DMS 273 (cell line): Measurements from ENCODE around the gene DNAH9.

ENCODE experiments used
- DNase-seq: peaks from one replicate; lab custom pipeline; 2025; ENCODE audit not compliant: unreplicated experiment; lab: John Stamatoyannopoulos, UW

DNAH9 gene

DNA sequence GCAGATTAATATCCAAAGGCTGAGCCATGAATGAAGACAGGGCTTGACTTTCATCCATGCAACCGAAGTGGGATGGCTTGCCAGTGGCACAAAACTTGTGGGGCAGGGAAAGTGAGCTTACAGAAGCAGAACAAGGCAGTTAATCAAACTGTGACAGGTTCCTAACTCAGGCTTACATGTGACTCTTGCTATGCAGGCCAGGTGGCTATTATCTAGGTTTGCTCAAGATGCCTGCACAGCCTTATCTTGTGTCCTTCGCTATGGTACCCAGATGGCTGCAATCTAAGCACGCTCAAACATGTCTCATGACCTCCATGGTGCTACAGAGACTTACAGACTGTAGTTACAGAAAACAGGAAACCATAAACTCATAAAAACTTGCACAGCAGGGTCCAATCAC lies 8.6 kb upstream of the DNAH9 start:
- DNase-seq = peak; percentile 62

DNA sequence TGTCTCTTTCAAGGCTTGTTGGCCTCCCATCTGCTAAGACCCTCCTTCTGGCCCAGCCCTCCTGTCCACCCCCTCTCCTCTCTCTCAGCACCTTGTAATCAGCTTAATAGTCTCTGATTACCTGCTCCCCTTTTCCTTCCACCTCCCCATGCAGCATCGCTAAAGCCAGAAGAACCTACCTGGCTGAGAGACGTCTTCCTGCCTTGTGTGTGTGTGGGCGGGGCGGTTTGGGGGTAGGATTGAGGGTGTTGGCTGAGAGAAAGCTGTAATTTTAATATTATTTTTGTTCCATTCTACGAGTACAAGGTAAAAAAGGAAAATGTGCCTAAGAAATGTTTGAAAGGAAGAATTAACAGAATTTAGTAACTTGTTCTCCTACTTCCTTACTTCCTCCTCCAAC lies 3.4 kb downstream of the DNAH9 start:
- DNase-seq = no peak

DNA sequence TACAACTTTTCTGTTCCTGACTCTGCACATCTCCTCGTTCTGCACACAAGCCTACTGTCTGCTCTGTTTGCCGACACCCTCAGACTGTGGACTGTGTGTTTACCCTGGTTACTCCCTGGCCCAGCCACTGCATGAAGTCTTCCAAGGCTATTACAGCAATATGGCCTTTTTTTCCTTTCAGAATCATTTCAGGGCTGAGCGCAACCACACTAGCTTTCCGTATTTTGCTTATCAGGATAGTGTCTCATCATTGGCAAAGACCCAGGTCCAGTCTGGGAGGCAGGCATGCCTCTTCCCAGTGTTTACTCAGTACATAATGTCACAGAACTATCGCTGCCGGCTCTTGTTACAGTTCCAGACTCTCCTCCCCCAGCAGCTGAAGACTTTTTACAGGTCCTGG lies 10.1 kb downstream of the DNAH9 start:
- DNase-seq = peak; percentile 90

DNA sequence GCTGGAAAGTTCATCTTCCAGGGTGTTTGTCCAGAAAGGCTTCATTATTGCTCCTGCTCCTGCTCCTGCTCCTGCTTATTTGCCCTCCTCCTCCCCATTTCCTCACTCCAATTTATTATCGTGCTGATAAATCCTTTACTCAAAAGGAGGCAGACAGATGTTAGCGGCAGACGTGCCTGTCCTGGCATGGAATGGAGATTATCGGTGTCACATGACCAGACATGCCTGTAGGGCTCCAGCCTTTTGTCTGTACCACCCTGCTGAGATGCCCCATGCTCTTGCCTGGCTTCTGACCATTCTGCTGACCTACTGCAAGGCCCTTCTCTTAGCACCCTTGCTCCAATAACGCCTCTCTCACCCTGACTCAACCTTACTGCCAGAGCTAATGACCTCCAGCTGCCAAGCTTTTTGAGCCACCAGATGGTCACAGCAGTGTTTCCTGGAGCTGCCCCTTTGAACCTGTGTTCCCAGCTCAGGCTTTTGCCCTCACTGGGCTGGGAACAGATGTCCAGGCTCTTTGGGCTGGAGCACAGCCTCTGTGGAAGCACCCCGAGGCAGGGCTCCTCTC lies 12.8 kb downstream of the DNAH9 start:
- DNase-seq = peak; percentile 94

DNA sequence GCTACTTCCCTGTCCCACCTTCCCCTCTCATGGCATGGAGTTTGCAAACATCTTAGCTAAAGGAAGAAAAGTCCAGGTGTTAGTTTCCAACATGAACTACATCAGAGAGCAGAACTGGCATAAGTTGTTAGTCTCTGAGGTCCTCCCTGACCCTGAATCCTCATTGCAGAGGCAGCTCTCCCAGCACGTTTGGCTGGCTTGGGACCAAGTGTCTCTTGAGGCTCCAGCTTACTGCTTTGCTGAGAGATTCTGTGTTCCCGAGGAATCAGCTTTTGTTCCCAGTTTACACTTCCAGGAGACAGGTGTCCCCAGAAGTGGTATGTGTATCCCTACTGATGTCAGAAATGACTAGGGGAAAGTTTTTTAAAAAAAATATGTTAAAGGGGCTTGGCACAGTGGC lies 14.7 kb downstream of the DNAH9 start:
- peak; percentile 40 for DNase-seq

DNA sequence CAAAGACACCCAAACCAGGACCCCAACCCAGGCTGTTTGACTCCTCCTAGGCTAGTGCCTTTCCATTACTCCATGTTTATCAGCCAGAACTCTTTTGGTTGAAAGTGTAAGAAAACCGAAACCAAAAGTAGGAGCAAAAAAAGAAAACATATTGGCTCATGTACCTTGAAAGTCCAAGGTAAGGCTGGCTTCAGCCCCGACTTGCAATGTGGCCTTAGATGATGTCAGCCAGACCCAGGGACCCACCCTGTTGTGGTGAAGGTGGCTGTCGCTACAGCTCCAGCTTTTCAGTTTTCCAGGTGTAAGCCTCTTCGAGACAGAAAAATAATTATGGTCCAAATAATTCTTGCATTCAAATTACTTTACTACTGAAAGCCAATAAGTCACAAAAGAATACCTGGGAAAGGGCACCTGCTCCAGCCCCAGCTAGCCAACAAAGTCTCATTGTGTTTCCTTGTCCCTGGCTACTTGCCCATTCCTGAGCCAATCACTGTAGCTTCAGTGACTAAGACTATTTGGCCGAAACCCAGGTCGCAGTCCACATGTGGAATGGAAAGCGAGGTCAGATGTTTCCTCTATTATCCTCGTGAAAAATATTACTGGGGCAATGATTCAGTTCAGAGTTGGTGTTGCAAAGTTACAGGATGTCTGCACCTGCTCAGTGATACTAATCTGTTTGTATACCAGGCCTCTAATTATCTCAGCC lies 20.7 kb downstream of the DNAH9 start:
- peak; percentile 24 for DNase-seq

DNA sequence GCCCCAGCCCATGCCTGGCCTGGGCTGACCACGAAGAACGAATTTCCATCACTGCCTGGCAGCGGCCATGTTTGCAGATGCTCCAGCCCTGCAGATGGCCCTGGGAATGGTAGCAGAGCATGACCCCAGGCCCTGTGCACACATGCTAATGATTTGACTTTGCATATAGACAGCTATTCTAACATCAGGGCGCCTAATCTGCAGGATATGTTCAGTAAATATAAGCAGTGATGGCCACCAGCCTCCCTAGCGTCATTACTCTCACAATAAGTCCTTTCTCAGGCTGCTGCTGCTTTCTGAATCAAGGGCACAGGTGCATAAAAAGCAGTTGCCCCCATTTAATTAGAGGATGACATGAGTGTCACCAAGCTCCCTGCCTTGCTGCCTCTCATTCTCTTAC lies 24.2 kb downstream of the DNAH9 start:
- no peak for DNase-seq

DNA sequence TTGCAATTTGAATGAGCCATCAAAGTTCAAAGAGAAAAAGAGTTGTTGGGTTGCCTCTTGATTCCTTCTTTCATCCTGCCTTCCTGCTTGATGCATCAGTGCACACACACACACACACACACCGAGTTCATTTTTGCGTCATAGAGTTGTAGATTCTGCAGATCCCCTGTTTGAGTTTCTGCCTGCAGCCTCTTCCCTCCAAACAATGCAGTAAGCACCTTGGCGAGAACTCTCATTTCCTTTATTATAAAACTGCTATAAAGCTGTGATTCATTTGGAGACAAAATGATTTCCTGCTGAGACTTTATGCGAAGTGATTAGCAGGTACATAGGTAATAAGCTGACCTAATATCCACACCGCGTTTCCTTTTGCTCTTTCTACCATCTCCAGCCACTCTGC lies 26.7 kb downstream of the DNAH9 start:
- DNase-seq = no peak

DNA sequence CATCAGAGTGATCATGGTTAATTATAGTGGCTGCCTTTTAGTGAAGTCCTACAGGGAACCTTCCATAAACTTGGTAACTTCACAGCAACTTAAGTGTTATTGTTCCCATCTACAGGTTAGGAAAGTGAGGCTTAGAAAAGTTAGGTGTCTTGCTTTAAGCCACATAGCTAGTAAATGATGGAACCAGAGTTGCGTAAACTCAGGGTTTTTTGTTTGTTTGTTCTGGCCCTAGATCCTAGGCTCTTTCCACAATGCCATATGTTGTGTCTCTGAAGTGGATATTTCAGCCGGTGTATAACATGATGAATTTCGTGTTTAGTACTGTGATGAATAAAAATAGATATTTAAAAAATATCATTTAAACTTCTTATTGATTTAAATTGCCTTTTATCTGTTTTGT lies 27.6 kb downstream of the DNAH9 start:
- DNase-seq = peak; percentile 15

DNA sequence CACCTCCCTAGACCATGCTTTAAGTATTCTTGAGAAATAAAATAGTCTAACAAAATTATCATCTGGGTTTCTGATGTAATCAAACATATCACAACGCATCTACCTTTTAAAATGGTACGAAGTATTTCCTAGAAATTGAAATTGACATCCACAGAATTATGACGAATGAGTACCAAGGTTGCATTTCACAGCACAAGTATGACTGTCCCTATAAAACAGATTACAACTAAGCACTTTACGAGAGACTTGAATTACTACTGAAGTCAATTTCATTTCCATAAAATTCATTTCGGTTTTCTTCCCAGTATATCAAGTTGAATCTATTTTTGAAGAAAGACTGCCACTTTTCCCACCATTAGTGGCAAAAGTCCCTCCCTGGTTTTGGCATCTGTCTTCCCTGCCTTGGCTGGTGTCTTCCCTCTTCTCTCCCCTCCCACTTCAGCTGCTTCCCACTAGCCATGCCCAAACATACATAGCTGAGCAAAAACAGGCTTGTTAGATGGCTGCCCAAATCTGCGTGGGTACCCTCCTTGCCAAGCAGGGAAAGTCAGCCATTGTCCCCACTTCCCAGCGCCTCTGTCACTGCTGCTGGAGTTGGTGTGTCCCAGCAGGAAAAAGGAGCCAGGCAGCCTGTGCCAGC lies 29.2 kb downstream of the DNAH9 start:
- no peak for DNase-seq

DNA sequence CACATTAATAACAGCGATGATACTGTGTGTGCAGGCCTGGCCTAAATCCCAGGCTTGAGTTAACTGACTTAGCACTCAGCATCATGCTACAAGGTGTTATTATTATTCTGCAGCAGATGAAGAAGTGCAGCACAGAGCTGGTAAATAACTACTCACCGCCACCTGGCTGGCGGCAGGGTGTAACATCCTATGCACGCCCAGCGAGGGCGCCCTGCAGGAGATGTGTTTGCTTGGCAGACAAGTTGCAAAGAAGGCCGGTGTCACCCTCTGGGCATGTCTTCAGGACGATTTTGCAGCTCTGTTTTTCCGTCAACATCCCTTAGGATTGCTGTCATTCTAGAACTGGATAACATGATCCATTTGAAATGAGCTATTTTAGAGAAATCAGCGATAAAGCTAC lies 30.1 kb downstream of the DNAH9 start:
- DNase-seq = peak; percentile 22

DNA sequence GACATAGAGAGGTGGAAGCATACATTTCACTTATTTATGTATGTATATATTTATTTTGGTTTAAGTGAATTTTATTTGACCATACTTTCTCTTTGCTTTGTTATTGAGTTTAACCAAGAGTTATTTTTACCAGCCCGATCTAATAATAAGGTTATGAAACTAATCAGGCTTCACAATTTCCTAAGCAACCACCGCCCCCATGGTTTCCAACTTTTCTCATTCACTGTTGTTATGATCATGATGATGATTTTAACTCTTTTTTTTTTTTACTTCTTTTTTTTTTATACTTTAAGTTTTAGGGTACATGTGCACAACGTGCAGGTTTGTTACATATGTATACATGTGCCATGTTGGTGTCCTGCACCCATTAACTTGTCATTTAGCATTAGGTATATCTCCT lies 30.6 kb downstream of the DNAH9 start:
- no peak for DNase-seq

DNA sequence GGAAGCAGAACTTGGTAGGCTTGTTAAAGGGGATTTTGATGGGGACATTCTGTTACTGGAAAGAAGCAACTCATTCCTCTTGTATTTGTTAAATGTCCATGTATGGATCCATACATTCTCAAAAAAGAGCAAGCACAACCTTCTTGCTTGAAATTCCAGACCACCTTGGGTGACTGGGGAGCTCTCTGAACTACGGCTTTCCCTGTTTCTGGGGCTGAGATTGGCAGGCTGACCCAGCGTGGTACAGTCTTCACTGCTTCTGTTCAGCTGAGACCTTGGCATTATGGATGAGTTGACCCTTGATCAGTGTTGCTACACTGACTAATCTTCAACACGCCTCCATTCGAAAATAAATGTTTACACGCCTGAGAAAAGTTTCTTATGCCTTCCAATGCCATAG lies 38.5 kb downstream of the DNAH9 start:
- DNase-seq = no peak

DNA sequence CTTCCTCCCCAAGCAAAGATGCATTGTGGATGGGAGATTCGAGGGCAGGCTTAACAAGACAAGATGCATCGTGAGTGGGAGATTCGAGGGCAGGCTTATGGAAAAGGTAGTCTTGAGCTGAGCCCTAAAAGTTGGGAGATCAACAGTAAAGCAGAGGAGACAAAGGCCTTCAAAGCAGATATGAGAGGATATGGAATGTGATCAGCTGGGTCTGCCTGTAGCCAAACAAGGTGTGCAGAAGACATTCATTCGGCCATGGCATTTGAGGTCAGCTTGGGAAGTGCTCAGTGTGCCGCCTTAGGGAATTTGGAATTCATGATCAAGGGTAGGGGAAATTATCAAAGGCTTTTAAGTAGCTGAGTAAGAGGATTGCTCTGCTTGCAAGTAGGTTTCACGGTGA lies 39.5 kb downstream of the DNAH9 start:
- DNase-seq = no peak

DNA sequence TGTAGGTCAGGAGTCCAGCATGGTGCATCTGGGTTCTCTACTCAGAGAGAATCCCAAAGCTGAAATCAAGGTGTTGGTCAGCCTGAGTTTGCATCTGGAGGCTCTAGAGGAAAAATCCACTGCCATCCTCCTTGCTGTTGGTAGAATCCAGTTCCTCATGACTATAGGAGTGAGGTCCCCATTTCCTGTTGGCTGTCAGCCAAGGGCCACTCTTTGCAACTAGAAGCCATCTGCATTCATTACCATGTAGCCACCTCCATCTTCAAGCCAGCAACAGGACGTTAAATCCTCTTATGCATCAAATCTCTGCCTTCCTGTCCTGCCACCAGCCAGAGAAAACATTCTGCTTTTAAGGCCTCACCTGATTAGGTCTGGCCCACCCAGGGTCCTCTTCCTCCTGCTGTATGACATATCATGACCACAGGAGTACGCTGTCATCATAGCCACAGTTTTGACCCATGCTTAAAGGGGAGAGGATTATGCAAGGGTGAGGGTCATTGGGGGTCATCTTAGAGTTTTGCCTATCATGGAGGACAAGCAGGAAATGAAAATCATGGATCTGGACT lies 40.5 kb downstream of the DNAH9 start:
- DNase-seq = no peak

DNA sequence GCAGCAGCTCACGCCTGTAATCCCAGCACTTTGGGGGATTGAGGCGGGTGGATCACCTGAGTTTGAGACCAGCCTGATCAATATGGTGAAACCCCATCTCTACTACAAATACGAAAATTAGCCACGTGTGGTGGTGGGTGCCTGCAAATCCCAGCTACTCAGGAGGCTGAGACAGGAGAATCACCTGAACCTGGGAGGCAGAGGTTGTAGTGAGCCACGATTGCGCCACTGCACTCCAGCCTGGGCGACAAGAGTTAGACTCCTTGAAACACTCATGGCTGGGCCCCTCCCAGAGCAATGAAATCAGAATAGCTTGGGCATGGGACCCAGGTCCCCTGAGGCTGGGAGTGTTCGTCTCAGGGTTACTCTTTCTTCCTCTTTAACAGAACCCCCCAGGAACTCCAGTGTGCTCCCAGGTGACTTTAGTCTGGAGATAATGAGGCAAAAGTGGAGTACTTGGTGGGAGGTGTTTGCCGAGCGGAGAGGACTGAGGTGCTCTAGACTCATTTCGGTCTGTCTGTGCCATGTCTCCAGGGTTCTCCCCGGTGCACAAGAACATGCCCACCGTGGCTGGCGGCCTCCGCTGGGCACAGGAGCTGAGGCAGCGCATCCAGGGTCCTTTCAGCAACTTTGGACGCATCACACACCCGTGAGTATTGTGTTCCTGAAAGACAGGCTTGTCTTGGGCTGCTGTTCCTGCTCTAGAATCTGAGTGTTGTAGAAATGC lies 41.6 kb downstream of the DNAH9 start:
- no peak for DNase-seq

DNA sequence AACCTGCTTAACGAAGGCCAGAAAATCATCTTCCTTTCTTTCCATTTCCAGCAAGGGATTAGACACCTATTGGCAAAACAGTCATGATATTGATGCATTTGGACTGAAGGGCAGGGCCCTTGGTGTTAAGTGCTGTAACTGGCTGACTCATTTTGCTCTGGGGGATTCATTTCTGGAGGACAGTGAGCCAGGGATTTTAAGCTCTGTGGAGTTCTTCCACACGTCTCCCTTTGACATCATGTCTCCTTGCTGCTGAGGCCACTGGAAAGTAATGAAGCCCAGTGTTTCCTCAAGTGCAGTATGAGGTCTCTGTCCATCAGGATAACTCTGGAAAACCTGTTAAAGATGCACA lies 42.2 kb downstream of the DNAH9 start:
- no peak for DNase-seq

DNA sequence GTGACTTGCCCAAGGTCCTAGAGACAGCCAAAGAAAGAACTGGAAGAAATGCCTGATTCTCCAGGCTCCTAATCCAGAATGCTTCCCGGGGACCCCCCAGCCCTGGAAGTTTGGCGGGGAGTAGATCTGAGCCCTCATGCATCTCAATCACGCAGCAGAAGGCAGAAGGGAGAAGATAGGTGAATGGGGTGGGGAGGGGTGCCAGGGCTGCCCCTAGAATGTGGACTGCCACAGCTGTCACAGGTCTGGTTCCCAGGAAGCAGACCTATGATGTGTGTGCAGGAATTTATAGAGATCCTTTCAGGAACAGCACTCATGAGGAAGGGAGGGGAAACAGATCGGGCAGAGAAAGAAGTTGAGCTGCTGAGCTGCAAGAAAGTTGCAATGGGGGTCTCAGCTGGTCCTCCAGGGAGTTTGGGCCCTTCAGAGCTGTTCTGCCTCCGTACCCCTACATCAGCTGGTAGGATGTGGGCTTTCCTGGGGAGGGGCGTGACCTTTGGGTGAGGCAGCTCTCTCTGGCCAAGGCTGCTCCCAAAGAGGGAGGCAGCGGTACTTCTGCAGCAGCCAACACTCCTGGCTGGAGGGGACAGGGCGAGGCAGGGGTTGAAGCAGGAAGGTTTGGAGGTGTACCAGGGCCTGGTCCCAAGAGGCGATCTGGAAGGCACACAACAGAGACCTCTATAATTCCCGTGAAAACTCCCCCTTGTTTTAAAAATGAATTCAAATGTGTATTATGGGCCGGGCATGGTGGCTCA lies 43.4 kb downstream of the DNAH9 start:
- no peak for DNase-seq

DNA sequence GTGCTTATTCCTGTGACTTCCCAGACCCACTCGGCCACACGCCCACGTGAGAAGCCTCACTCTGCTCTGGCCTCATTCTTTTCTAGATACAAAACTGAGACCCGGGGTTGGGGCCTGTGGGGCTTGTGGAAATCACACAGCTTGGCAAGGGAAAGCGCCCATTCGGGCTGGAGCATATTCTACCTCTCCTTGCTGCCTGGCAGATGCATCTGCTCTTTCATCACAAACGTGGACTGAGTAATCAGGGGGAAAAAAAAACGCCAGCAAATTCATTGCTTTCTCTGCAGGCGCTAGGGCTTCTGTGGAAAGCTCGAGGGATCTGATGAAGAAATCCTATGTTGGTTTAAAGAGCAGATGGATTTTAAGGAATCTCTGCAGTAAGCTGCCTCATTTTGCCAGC lies 44.4 kb downstream of the DNAH9 start:
- DNase-seq = peak; percentile 9

DNA sequence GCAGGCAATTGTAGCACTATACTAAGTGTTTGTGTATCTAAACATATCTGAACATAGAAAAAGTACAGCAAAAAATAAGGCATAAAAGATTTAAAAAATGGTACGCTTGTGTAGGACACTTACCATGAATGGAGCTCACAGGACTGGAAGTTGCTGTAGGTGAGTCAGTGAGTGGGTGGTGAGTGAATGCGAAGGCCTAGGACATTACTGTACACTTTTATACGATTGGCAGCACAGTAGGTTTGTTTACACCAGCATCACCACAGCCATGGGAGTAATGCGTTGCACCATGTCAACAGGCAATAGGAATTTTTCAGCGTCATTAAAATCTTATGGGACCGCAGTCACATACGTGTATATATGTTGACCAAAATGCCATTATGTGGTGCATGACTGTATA lies 45.6 kb downstream of the DNAH9 start:
- DNase-seq = no peak
